ENCODE measurements around the gene ZGLP1.
"Not testable (repeated sequence)": the region's sequence is repeated elsewhere in the genome, so short reads cannot be mapped to it uniquely, and the experiment has no call there.

Gene ZGLP1

DNA sequence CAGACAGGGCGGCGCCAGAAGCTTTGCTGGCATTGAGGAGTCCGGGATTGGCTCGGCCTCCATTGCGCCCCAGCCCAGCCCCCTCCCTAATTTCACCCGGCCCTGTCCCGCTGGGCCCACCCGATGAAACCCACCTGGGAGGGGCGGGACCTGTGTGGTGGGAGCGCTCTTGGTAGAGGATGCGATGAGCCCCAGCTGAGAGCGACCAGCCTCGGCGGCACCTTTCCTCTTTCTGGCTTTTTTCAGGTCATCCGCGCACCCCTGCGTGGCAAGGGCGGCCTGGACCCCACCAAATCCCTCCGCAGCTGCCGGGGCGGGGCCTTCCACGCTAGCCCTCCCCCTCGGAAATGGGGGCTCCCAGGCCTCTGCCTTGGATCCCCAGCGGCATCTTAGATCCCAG is at the start of gene ZGLP1:
ZGLP1 (minus strand) TSS at position 393 of the 400 bp plus-strand sequence.
- no peak for DNase-seq

DNA sequence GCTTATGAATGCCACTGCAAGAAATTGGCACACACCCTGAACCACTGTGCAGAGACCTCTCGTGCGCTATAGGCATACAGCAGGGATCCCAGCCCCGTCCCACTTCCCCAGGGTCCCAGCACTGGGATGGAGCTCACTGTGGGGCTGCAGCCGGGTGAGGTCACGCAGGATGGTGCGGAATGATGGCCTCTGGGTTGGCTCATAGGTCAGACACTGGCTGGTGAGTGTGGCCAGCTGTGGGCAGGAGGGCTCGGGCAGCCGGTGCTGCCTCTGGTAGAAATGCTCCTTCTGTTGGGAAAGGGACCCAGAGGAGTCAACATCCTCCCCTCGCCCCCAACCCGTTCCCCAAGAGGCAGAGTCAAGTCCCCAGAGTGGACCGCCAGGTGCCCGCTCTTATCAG is 46.8 kb upstream of the ZGLP1 start:
- DNase-seq = no peak

DNA sequence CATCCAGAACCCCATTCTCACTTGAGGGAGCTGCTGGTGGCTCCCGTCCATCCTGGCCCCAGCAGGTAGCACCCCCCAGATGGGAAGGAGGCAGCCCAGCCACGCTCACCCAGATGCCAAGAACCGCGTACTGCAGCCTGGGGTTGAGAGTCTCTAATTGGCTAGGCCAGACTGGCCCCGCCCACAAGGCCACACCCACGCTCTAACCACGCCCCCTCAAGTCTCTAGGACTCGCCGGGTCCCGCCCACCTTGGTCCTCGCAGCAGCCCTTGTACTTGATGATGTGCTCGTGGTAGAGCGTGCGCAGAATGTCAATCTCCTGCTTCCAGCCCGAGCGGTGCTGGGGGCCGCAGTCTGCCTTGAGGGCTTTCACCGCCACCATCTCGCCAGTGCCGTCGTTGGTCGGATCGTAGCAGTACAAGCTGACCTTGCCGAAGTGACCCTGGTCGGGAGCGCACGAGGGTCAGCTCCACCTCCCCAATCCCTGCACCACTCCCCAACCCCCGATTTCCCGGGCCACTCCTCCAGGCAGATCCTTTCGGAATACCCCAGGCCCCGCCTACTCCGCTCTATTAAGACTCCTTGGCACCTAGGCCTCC is 44.3 kb upstream of the ZGLP1 start:
- DNase-seq = peak in 1 of 2 donors; percentile 32

DNA sequence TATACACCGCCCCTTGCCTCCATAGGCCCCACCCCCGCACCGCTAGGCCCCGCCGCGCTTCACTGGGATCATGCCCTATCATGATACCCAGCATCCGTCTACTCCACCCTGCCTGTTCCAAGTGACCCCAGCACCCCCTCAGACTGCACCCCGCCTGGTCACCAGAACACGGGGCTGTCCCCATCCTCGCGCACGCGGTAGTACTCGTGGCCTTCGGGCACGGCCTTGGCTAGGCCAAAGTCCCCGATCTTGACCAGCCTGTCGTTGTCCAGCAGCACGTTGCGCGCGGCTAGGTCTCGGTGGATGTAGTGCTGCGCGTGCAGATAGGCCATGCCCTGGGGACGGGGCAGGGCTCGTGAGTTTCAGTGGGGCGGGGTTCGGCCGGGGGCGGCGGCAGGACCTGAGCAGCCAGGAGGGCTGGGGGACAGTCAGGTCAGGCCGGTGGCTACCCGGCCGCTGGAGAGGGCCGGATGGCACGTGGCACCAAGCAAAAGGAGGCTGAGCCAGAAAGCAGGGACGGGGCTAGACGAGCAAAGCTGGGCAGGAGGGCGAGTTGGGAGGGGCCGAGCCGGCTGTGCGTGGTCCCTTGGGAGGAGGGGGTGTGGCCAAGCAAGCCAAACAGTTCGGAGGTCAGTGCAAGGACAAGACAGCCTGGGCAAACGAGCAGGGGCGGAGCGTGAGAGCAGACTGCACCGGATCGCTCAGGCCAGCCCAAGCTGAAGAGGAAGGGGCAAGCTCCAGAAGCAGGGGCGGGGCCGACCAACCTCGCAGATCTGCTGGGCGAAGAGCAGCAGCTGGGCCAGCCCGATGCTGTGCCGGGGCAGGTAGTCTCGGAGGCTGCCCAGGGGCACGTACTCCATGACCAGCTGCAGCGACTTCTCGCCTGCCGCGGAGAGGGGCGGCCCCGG is 43.4 kb upstream of the ZGLP1 start:
- DNase-seq = no peak

DNA sequence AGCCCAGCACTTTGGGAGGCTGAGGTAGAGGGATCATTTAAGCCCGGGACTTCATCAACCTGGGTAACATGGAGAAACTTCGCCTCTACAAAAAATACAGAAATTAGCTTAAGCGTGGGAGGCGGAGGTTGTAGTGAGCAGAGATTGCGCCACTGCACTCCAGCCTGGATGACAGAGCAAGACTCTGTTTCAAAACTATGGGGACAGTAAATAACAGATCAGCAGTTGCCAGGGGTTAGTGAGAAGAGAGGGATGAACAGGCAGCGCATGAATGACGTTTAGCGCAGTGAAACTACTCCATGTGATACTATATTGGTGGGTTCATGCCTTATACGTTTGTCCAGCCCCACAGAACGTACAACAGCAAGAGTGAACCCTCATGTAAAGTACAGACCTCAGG is 36.9 kb upstream of the ZGLP1 start:
- DNase-seq = peak; percentile 89 to 92

DNA sequence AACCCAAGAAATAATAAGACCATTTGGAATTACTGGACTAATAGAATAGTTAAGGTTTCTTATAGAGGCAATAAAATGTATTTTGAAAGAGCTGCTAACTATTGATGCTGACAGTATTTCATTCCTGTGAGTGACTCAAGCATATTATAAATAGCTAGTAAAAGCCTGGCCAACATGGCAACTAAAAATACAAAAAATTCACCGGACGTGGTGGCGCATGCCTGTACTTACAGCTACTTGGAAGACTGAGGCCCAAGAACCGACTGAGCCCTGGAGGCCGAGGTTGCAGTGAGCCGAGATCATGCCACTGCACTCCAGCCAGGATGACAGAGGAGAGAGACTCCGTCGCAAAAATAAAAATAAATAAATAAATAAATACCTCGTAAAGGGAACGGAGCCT is 35.2 kb upstream of the ZGLP1 start:
- no peak for DNase-seq

DNA sequence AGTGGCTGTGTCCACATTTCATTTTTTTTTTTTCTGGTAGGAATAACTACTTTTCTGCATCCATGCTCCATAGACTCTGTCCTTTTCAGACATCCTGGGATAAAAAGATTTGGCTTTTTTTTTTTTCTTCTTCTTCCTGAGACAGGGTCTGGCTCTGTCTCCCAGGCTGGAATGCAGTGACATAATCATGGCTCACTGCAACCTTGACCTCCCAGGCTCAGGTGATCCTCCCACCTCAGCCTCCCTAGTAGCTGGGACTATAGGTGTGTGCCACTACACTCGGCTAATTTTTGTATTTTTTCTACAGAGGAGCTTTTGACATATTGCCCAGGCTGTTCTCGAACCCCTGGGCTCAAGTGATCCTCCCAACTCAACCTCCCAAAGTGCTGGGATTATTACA is 33.9 kb upstream of the ZGLP1 start:
- no peak for DNase-seq

DNA sequence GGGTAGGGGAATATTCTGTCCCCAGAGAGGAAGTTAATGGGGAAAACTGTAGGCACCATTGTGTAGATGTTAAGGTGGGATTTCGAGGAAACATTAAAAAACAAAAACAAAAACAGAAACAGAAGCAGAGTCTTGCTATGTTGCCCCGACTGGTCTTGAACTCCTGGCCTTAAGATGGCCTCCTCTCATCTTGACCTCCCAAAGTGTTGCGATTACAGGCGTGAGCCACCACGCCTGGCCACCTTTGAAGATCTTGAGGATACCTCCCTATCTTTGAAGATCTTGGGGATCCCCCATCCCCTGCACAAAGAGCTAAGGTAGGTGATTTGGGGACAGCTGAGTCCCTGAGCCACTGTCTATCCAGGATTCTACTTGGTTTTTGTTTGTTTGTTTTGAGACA is 30.4 kb upstream of the ZGLP1 start:
- DNase-seq = no peak

DNA sequence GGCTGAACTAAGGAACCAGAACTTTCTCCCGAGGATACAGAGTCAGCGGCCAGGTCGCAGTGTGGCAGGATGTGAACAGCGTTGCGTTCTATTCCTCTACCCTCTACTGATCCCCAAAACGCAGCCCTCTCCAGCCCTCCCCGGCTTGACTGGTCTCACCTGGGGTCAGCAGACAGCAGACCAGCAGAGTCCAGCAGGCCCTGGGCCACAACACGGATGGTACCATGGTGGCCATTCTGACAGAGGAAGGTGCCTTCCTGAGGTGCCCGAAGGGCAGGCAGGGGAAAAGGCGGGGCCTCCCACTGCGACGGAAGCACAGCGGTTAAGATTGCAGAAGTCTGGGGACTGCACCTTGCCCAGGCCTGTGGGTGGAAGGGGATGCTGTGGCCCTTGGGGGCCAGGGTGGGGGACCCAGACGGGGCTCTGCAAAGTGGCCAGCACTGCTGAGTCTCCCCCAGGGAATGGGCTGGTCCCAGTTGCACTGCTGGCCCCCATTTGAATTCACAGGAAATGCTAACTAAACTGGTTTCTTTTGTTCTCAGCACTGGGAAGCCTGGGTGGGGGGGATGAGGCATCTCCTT is 29.9 kb upstream of the ZGLP1 start, which contains the start of gene ICAM3:
ICAM3 (minus strand) TSS at position 245 of the 581 bp plus-strand sequence; CDS start at position 235, 10 bp downstream.
- peak; percentile 26 to 49 for DNase-seq

DNA sequence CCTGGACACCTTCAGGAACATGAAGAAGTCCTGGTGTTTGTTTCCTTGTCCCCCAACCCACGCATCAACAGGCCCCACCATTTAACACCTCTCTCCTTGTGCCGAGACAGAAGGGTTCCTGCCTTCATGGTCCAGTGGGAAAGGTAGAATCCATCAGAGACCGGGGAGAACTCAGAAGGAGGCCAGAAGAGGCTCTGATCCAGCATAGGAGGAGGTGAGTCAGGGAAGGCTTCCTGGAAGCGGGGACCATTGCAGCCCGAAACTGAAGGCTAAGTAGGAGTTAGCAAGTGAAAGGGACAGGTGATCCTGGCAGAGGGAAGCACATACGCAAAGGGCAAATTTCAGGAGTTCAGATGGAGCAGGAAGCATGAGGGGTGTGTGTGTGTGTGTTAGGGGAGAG is 29.3 kb upstream of the ZGLP1 start:
- DNase-seq = no peak

DNA sequence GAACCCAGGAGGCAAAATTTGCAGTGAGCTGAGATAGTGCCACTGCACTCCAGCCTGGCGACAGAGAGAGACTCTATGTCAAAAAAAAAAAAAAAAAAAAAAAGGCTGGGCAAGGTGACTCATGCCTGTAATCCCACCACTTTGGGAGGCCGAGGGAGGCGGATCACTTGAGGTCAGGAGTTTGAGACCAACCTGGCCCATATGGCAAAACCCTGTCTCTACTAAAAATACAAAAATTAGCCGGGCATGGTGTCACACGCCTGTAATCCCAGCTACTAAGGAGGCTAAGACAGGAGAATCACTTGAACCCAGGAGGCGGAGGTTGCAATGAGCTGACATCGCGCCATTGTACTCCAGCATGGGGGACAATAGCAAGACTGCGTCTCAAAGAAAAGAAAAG is 27.1 kb upstream of the ZGLP1 start:
- not testable (repeated sequence) for DNase-seq

DNA sequence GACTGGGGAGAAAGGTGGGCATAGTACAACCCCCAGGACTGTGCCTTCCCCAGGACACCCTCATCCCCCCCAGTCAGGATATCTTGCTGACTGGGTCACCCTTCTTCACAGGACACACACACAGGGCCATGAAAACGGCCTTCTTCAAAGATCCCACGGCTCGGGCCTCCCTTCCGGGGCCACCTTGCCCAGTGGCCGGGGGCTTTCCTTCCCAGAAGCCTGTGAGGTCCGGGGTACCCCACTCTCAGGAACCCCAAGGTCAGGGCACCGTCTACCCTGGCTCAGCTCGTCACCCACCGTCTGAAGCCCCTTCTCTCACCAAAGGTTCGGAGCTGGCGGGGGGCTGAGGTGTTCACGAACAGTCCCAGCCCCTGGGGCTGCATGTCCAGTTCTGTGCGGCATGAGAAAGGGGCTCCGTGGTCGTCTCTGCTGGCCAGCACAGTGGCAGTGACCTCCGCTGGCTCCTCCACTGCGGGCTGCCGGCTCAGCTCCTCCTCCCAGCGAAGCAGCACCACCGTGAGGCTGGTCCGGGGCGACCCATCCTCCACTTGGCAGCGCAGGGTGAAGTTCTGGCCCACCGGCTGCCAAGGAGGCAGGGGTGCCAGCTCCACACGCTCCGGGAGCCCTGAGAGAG is 25.9 kb upstream of the ZGLP1 start:
- DNase-seq = no peak

DNA sequence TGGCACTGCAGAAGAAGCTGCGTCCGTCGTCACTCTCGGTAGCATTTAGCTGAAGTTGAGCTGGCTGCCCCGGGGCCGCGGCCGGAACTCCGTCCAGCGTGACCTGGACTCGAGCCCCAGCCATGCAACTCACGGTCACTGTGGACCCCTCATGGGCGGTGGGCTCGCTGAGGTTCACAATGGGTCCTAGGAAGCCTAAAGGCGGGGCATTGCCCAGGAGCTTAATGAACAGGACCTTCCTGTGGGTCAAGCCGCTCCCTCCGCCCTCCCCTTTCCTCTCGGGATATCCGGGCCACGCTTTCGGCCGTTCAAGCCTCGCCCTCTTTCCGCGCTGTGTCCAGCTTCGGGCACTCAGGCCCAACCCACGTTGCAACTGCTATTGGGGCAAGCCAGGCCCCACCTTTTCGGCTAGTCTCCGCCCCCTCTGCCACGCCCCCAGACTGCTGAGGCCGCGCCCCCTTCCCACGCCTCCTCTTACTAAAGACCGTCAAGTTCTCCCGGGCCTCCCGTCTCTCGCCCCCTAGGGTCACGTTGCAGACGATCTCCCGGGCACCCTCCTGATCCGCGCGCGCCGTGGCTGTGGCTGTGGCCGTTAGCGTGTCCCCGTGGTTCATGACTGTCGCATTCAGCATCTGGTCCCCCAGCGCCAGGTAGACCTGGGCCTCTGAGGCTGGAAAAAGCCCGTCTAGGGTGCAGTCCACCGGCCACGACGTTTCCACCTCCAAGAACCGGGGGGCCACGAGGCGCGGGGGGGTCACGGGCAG is 25.2 kb upstream of the ZGLP1 start:
- peak; percentile 60 to 83 for DNase-seq

DNA sequence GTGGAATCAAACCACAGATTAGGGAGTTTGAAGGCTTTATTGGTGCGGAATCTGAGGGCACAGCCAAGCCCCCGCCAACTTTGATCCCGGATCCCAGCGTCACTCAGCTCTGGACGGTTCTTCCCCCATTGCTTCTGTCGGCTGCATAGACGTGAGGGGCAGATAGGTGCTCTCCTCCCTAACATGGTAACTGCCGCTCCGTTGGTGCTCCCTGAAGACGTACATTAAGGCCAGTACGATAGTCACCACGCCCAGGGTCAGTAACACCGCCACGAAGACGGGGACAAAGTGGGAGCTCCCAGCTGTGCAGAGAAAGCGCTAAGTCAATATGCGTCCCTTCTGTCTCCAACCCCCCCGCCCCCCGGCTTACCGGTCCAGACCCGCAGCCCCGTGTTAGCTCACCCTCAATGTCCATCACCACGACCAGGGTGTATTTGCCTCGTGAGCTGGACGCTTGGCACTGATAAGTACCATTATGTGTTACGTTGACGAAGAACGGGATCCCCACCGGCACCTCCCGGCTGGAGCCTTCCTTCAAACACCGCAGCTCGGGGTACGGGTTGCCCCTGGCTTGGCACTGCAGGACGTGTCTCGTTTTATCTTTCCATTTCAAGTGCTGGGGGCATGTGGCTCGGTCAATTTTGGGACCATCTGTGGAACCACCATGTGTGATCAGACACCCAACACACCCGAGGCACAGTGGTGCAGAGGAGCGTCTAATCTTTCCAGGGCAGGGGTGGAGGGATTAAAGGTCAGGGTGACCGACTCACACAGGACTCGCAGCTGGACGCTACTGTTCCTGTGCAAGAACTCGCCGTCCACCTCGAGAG is 24.4 kb upstream of the ZGLP1 start:
- no peak for DNase-seq

DNA sequence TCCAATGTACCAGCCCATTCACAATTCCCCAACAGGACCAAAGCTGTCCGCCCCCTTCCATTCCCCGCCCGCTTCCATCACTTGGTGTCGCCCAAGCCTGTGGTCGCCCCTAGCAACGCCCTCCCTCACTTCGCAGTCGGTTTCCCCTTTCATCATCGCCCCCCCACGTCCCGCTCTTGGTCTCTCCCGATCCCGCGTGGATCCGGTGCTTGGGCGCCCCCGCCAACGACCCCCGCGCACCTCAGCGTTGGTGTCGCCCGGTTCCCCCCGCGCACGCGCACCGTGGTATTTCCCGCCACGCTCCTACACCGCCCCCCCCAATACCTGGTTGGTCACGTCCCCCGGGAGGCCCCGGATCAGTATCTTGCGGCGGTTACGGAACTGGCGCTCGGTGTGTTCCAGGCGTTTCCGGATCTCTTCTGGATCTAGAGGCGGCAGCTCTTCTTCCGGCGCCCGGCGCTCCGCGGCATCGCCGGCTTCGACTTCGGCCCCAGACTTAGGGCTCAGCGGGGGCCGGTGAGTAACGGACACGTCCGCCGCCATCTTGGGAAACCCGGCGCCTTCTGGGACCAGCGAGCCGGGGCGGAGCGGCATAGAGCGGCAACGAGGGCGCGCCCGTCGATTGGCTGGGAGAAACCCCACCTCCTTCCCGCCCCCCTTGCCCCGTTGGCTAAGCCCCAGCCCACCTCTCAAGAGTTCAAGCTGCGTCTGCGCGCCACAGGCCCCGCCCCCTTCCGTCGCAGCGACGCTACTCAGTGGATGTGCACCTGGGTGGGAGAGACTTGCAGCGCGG is 23.5 kb upstream of the ZGLP1 start, which contains the start of gene RAVER1:
RAVER1 (minus strand) TSS at position 565 of the 793 bp plus-strand sequence; CDS start at position 543, 22 bp downstream.
- peak; percentile 96 to 98 for DNase-seq

DNA sequence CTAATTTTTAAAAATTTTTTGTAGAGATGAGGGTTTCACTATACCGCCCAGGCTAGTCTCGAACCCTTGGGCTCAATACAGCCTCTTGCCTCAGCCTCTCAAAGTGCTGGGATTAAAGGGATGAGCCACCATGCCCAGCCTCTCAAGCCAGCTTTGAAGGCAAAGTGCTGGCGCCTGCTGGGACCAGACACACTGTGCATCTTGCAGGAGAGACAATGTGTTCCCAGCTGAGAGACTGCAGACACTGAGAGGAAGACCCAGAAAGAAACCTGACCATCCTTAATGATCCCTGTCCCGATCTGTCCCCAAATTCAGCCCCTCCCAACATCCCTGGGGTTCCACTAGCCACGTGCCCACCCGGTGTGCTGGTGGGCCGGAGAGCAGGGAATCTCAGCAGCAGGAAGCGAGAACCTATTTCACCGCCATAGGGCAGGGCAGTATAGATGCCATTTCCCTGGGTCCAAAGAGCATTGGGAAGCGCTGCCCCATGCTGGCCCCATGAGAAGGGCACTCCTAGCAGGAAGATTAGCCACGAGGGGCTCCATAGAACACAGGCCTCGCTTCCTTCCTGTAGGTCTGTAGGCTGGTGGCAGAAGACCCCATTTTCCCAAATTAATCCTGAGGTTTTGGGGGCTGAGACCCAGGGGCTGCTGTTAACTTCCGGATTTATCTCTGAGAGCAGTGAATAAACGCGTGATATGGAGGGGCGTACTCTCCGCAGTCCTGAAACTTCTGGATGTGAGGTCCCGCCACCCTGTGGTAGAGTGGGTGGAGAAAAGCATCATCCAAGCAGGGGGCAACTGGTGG is 22.7 kb upstream of the ZGLP1 start:
- DNase-seq = no peak

DNA sequence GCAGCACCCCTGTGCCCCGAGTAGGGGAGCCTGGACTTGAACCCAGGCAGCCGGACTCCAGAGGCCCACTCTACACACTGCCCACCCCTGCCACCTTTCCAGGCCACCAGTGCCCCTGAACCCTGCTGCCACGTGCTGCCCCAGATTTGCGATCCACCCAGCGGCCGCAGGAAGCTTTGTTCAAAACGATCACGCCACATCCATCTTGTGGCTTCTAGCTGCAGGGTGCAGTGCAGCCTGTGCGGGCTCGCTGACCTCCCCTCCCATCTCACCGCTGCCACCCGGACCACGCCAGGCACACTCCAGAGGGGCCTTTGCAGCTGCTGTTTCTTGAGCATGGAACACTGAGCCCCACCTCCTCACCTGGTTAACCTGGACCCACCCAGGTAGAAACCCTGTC is 19.9 kb upstream of the ZGLP1 start:
- DNase-seq = no peak

DNA sequence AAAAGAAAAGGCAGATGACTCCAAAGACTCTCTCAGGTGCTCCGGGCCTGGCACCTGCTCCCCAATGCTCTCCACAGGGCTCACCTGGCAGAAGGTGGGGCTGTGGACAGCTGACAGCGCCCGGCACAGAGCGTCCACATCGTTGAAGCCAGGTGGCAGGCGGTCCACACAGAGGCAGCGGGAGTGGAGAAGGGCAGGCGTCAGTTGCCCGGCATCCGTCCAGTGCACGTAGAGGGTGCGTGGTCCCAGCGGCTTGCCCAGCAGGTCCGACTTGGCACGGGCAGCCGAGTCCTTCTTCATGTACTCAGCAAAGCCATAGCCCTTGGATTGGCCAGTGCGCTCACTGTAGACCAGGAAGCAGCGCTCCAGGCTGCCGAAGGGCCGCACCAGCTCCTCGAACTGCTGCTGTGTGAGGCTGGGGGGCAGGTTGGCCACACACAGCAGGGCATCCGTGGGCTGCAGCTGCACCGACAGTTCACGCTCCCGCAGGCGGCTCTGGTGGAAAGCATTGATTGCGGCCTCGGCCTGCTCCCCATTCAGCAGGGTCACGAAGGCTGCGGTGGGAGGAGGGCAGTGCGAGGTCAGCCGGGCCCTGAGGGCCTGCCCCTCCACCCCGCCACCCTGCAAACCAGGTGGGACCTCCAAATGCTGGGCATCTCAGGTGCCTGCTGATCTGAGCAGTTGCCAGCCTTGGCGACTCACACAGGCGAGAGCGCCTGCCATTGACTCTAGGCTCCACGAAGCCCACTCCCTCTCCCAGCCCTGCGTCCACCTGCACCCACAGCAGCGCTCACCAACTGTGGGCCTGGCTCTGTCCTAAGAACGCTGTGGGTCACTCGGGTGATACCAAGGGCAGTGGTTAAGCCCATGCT is 19.2 kb upstream of the ZGLP1 start:
- DNase-seq = no peak

DNA sequence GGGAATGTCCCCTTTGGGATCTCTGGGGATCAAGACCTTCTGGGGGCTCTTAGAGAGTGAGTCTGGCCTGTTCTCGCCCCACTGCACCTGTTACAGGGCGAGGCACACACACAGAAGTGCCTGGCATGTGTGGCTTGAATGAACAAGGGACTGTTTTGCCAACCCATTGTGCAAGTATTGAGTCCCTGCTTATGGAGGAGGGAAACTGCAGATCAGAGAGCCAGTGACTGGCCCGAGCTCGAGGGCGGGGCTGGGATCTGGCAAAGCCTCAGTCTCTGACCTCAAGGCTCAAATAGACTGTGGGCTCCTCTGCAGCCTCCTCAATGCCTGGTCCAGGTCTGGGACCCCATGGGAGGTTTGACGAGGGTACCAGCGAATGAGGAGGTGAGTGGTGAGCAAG is 18.2 kb upstream of the ZGLP1 start:
- DNase-seq = no peak
